ENCODE results near the gene LITAFD. TPM values are rescaled to one million over a fixed set of nuclear protein-coding genes. Genes with fewer than 3 reads are reported as not detected.
A peak's percentile ranks its signal among the peaks of the same experiment; 100 is the strongest.

Gene LITAFD
- total and polyA plus RNA-seq, 4 experiments from 2014 or later: not detected

- H3K9me3 ChIP-seq (ENCODE audit: control insufficient read depth in 1 of 2, low read length in 2 of 2): no peaks in the 10 kb centered on the region
- POLR2A ChIA-PET (ENCODE audit: partially characterized antibody): interaction anchor here (0.6 to 1.2 kb wide), 3 partner anchors 10 to 152 kb away, joined by 3 to 5 read pairs (median 4); partner anchors contain the start of gene CARHSP1
- H3K36me3 ChIP-seq (ENCODE audit: insufficient read depth, low read length): peaks cover 9% of the 10 kb centered on the region
- no peak for DNase-seq
- H3K27me3 ChIP-seq (ENCODE audit: insufficient read depth, low read length): no peaks in the 10 kb centered on the region
- Mint-ChIP-seq H3K4me1 (peaks cover 16 to 43% (median 31%) of the 10 kb centered on the region in 4 donors), H3K4me3 (no peak overlapping the region), H3K27ac (peak overlapping the region; percentile 13 to 88 (median 79)), H3K9me3 (peaks cover 0 to 2% (median 0%) of the 10 kb centered on the region in 8 donors), H3K27me3 (no peaks in the 10 kb centered on the region), H3K36me3 (peaks cover 20 to 50% of the 10 kb centered on the region in 2 donors)
- H3K4me3 ChIP-seq (ENCODE audit: low read length in 2 of 2): no peak overlapping the region
- CTCF ChIA-PET (ENCODE audit: partially characterized antibody): interaction anchor here (1.1 to 3.2 kb wide), 2 partner anchors 13 to 24 kb away, joined by 3 to 10 read pairs; partner anchors contain the start of gene CARHSP1
- H3K4me1 ChIP-seq (ENCODE audit: insufficient read depth, low read length): peaks cover 11% of the 10 kb centered on the region
- intact Hi-C loops (cut with micrococcal nuclease): no loop called here
- H3K27ac ChIP-seq (ENCODE audit: low read depth, low read length): no peak overlapping the region
Observed at GRCh38 chr16:8855972-8856371, 26.2 kb upstream of the LITAFD start.

- H3K36me3 ChIP-seq (ENCODE audit: insufficient read depth, low read length): peaks cover 9% of the 10 kb centered on the region
- H3K27ac Mint-ChIP-seq: peak overlapping the region in 2 of 7 donors; percentile 30 to 57
- DNase-seq: no peak
- no peaks in the 10 kb centered on the region for H3K27me3 ChIP-seq (ENCODE audit: insufficient read depth, low read length)
- H3K27me3 Mint-ChIP-seq: no peaks in the 10 kb centered on the region
- H3K4me1 Mint-ChIP-seq: peaks cover 23 to 45% (median 31%) of the 10 kb centered on the region in 4 donors
- H3K9me3 Mint-ChIP-seq: peaks cover 0 to 2% (median 0%) of the 10 kb centered on the region in 8 donors
- no peak overlapping the region for H3K4me3 ChIP-seq (ENCODE audit: low read length in 2 of 2)
- POLR2A ChIA-PET (ENCODE audit: partially characterized antibody): interaction anchor here (1.3 to 1.4 kb wide), 2 partner anchors 9 to 10 kb away, joined by 5 to 10 read pairs; partner anchors contain the start of gene CARHSP1
- intact Hi-C loops (cut with micrococcal nuclease): no loop called here
- CTCF ChIA-PET (ENCODE audit: partially characterized antibody): no interaction called here
- H3K4me1 ChIP-seq (ENCODE audit: insufficient read depth, low read length): peaks cover 18% of the 10 kb centered on the region
- H3K36me3 Mint-ChIP-seq: peaks cover 16 to 35% of the 10 kb centered on the region in 2 donors
- no peaks in the 10 kb centered on the region for H3K9me3 ChIP-seq (ENCODE audit: control insufficient read depth in 1 of 2, low read length in 2 of 2)
- H3K4me3 Mint-ChIP-seq: no peak overlapping the region
- no peak overlapping the region for H3K27ac ChIP-seq (ENCODE audit: low read depth, low read length)
Observed at GRCh38 chr16:8858994-8859912, 22.9 kb upstream of the LITAFD start.

- Histone ChIP-seq H3K27me3 (ENCODE audit: insufficient read depth, low read length) (no peaks in the 10 kb centered on the region), H3K9me3 (ENCODE audit: control insufficient read depth in 1 of 2, low read length in 2 of 2) (no peaks in the 10 kb centered on the region), H3K27ac (ENCODE audit: low read depth, low read length) (no peak overlapping the region), H3K4me3 (ENCODE audit: low read length in 2 of 2) (no peak overlapping the region), H3K36me3 (ENCODE audit: insufficient read depth, low read length) (peaks cover 6% of the 10 kb centered on the region), H3K4me1 (ENCODE audit: insufficient read depth, low read length) (peaks cover 26% of the 10 kb centered on the region)
- Mint-ChIP-seq H3K4me1 (peaks cover 23 to 46% (median 36%) of the 10 kb centered on the region in 4 donors), H3K27ac (peak overlapping the region in 2 of 7 donors; percentile 30 to 57), H3K27me3 (no peaks in the 10 kb centered on the region), H3K36me3 (peaks cover 13 to 27% of the 10 kb centered on the region in 2 donors), H3K9me3 (peaks cover 0 to 2% (median 0%) of the 10 kb centered on the region in 8 donors), H3K4me3 (no peak overlapping the region)
- no peak for DNase-seq
- POLR2A ChIA-PET (ENCODE audit: partially characterized antibody): interaction anchor here (0.6 to 1.4 kb wide), 2 partner anchors 9 to 14 kb away, joined by 3 to 5 read pairs; partner anchors contain the start of gene CARHSP1
- CTCF ChIA-PET (ENCODE audit: partially characterized antibody): no interaction called here
- intact Hi-C loops (cut with micrococcal nuclease): no loop called here
Observed at GRCh38 chr16:8859913-8860881, 22.0 kb upstream of the LITAFD start.

DNA sequence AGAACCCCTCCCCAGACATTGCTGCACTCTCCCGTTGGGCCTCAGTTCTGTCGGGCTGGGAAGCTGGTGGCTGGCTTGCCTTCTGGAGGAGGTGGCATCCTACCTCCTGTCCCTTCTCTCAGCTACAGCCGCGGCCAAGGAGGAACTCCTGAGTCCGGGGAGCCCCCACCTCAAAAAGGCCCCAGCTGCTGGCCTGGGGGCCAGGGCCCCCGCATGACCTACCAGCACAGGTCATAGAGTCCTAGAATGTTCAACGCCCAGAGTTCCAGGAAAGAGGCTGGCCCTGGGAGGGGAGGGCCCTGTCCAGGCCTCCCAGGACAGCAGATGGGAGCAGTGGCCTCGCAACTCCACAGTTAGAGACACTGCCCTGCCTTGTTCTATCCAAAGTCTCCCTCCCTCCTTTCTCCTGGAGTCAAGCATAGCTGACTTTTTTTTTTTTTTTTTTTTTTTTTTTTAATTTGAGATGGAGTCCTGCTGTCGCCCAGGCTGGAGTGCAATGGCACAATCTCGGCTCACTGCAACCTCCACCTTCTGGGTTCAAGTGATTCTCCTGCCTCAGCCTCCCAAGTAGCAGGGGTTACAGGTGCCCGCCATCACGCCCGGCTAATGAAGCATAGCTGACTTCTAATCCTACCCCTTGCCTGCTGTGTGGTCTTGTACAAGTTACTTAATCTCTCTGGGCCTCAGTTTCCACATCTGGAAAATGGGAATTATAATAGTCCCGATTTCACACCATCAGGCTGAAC lies 20.4 kb upstream of the LITAFD start:
- peaks cover 0 to 2% (median 0%) of the 10 kb centered on the region in 8 donors for H3K9me3 Mint-ChIP-seq
- CTCF ChIA-PET (ENCODE audit: partially characterized antibody): interaction anchor here (0.7 to 5.0 kb wide), 2 partner anchors 18 to 25 kb away, joined by 4 to 28 read pairs; no protein-coding TSS in a partner anchor
- H3K4me1 ChIP-seq (ENCODE audit: insufficient read depth, low read length): peaks cover 36% of the 10 kb centered on the region
- POLR2A ChIA-PET (ENCODE audit: partially characterized antibody): no interaction called here
- no peaks in the 10 kb centered on the region for H3K9me3 ChIP-seq (ENCODE audit: control insufficient read depth in 1 of 2, low read length in 2 of 2)
- H3K36me3 Mint-ChIP-seq: peaks cover 11 to 15% of the 10 kb centered on the region in 2 donors
- no peaks in the 10 kb centered on the region for H3K27me3 Mint-ChIP-seq
- no peak for DNase-seq
- peaks cover 21 to 50% (median 38%) of the 10 kb centered on the region in 4 donors for H3K4me1 Mint-ChIP-seq
- H3K36me3 ChIP-seq (ENCODE audit: insufficient read depth, low read length): no peaks in the 10 kb centered on the region
- H3K4me3 ChIP-seq (ENCODE audit: low read length in 2 of 2): no peak overlapping the region
- no peak overlapping the region for H3K27ac ChIP-seq (ENCODE audit: low read depth, low read length)
- H3K27me3 ChIP-seq (ENCODE audit: insufficient read depth, low read length): no peaks in the 10 kb centered on the region
- peak overlapping the region in 5 of 7 donors; percentile 24 to 71 (median 57) for H3K27ac Mint-ChIP-seq
- H3K4me3 Mint-ChIP-seq: no peak overlapping the region
- intact Hi-C loops (cut with micrococcal nuclease): no loop called here

GRCh38 chr16:8862309-8863130 lies 19.6 kb upstream of the LITAFD start:
- Histone ChIP-seq H3K4me3 (ENCODE audit: low read length in 2 of 2) (no peak overlapping the region), H3K27ac (ENCODE audit: low read depth, low read length) (no peak overlapping the region), H3K4me1 (ENCODE audit: insufficient read depth, low read length) (peaks cover 41% of the 10 kb centered on the region), H3K9me3 (ENCODE audit: control insufficient read depth in 1 of 2, low read length in 2 of 2) (no peaks in the 10 kb centered on the region), H3K27me3 (ENCODE audit: insufficient read depth, low read length) (no peaks in the 10 kb centered on the region), H3K36me3 (ENCODE audit: insufficient read depth, low read length) (no peaks in the 10 kb centered on the region)
- Mint-ChIP-seq H3K27me3 (no peaks in the 10 kb centered on the region), H3K4me3 (no peak overlapping the region), H3K9me3 (peaks cover 0 to 2% (median 0%) of the 10 kb centered on the region in 8 donors), H3K27ac (peak overlapping the region in 4 of 7 donors; percentile 29 to 79 (median 56)), H3K36me3 (peaks cover 9 to 13% of the 10 kb centered on the region in 2 donors), H3K4me1 (peaks cover 24 to 52% (median 41%) of the 10 kb centered on the region in 4 donors)
- DNase-seq: no peak
- intact Hi-C loops (cut with micrococcal nuclease): no loop called here
- ChIA-PET POLR2A (ENCODE audit: partially characterized antibody) (interaction anchor here (1.0 kb wide), 2 partner anchors 10 to 18 kb away, joined by 3 to 5 read pairs; no protein-coding TSS in a partner anchor), CTCF (ENCODE audit: partially characterized antibody) (interaction anchor here (5.0 kb wide), 1 partner anchor 17 kb away, joined by 28 read pairs; no protein-coding TSS in a partner anchor)
